Activated T-helper 17 cell treated with anti-CD3 and anti-CD28 coated beads, Interleukin-2, amount 50 U/mL, for 72 hours (primary cell): ENCODE measurements around the gene CARD8. TPM values are rescaled to one million over a fixed set of nuclear protein-coding genes. Genes with fewer than 3 reads are reported as not detected.

ENCODE experiments used
- total RNA-seq, 2 donors: library from RNA; stranded (reverse); gene quantifications; one replicate each; pipeline ENCODE4 v1.2.3, GENCODE V29; 2022

Gene CARD8
- total RNA-seq, 2 donors from 2014 or later: 161 to 244 TPM

Other genes with a start within 250 kb of the CARD8 start
- gene CABP5, start 211.8 kb downstream of the CARD8 start, total RNA-seq: not detected
- 10 to 100 TPM in 1 of 2 donors, 1 to 10 TPM in 1; 9.0 to 57.2 TPM for gene PLA2G4C, start 145.1 kb downstream of the CARD8 start, total RNA-seq
- 100 to 1,000 TPM; 154 to 206 TPM for gene LIG1, start 85.6 kb downstream of the CARD8 start, total RNA-seq
- 10 to 100 TPM in 1 of 2 donors, 1 to 10 TPM in 1; 9.9 to 11.3 TPM for gene ZSWIM9, start 85.2 kb downstream of the CARD8 start, total RNA-seq
- gene ZNF114, start 14.2 kb upstream of the CARD8 start, total RNA-seq: 1 to 10 TPM in 1 of 2 donors, not detected in 1; 1.4 TPM
- gene EMP3, start 69.6 kb upstream of the CARD8 start, total RNA-seq: 100 to 1,000 TPM; 190 to 192 TPM
- gene TMEM143, start 108.0 kb upstream of the CARD8 start, total RNA-seq: 10 to 100 TPM; 20.5 to 33.7 TPM
- gene SYNGR4, start 108.5 kb upstream of the CARD8 start, total RNA-seq: not detected
- gene KDELR1, start 135.6 kb upstream of the CARD8 start, total RNA-seq: 10 to 100 TPM; 73.8 to 97.0 TPM
- 1 to 10 TPM in 1 of 2 donors, under 1 TPM in 1; 0.28 to 1.2 TPM for gene GRIN2D, start 137.8 kb upstream of the CARD8 start, total RNA-seq
- 10 to 100 TPM; 34.9 to 72.9 TPM for gene GRWD1, start 190.1 kb upstream of the CARD8 start, total RNA-seq
- gene KCNJ14, start 199.7 kb upstream of the CARD8 start, total RNA-seq: 1 to 10 TPM; 1.7 to 2.1 TPM
- 10 to 100 TPM; 30.6 to 35.4 TPM for gene CYTH2, start 213.5 kb upstream of the CARD8 start, total RNA-seq